SK-N-SH treated with all-trans-retinoic acid at 6 μM for 48 hours (cell line): ENCODE measurements around the gene LAMA2.
A peak's percentile ranks its signal among the peaks of the same experiment; 100 is the strongest.

Experiments
- ATAC-seq: fragments of 200-7000 bp; cut with Tn5 transposase; 3 replicates; pipeline ENCODE4 v1.9.1; 2020; ENCODE audit warnings: mild to moderate bottlenecking, moderate library complexity
- ARNTL ChIP-seq: fragments of 450-650 bp; formaldehyde crosslinking; IDR thresholded peaks from 2 replicates; pipeline ENCODE4 v1.5.0; 2020; ENCODE audit warnings: low read depth, mild to moderate bottlenecking, moderate library complexity, borderline replicate concordance
- BACH2 ChIP-seq: fragments of 250-450 bp; sonication (Bioruptor Pico); IDR thresholded peaks from 2 replicates; pipeline ENCODE4 v1.9.0; 2021; ENCODE audit warnings: mild to moderate bottlenecking, borderline replicate concordance
- CREB5 ChIP-seq: fragments of 250-450 bp; sonication (Bioruptor Pico); IDR thresholded peaks from 2 replicates; pipeline ENCODE4 v1.5.1; 2020; ENCODE audit warnings: low read depth, mild to moderate bottlenecking, moderate library complexity
- CSDC2 ChIP-seq: fragments of 250-450 bp; sonication (Bioruptor Pico); IDR thresholded peaks from 2 replicates; pipeline ENCODE4 v1.5.0; 2020; ENCODE audit warnings: mild to moderate bottlenecking, moderate library complexity
- CSRNP3 ChIP-seq: fragments of 250-450 bp; sonication (Bioruptor Pico); IDR thresholded peaks from 2 replicates; pipeline ENCODE4 v1.5.1; 2021; ENCODE audit warnings: mild to moderate bottlenecking, moderate library complexity
- ESRRG ChIP-seq: fragments of 250-450 bp; sonication (Bioruptor Pico); IDR thresholded peaks from 2 replicates; pipeline ENCODE4 v1.6.1; 2021; ENCODE audit warnings: mild to moderate bottlenecking
- GLIS3 ChIP-seq: fragments of 250-450 bp; sonication (Bioruptor Pico); IDR thresholded peaks from 2 replicates; pipeline ENCODE4 v1.5.0; 2020; ENCODE audit warnings: mild to moderate bottlenecking, moderate library complexity
- OSR1 ChIP-seq: fragments of 250-450 bp; sonication (Bioruptor Pico); IDR thresholded peaks from 2 replicates; pipeline ENCODE4 v1.8.0; 2022; ENCODE audit warnings: moderate library complexity, mild to moderate bottlenecking, inconsistent platforms
- PATZ1 ChIP-seq: fragments of 250-450 bp; sonication (Bioruptor Pico); IDR thresholded peaks from 2 replicates; pipeline ENCODE4 v1.8.0; 2020; ENCODE audit warnings: mild to moderate bottlenecking, moderate library complexity, borderline replicate concordance
- POU6F1 ChIP-seq: fragments of 250-450 bp; sonication (Bioruptor Pico); IDR thresholded peaks from 2 replicates; pipeline ENCODE4 v1.8.0; 2021; ENCODE audit warnings: low read depth, mild to moderate bottlenecking, moderate library complexity, borderline replicate concordance
- PPARA ChIP-seq: fragments of 250-450 bp; sonication (Bioruptor Pico); IDR thresholded peaks from 2 replicates; pipeline ENCODE4 v1.5.0; 2020; ENCODE audit warnings: mild to moderate bottlenecking, borderline replicate concordance
- RARB ChIP-seq: fragments of 250-450 bp; sonication (Bioruptor Pico); IDR thresholded peaks from 2 replicates; pipeline ENCODE4 v1.8.0; 2021; ENCODE audit warnings: mild to moderate bottlenecking, moderate library complexity
- SNAI2 ChIP-seq: fragments of 250-450 bp; sonication (Bioruptor Pico); IDR thresholded peaks from 2 replicates; pipeline ENCODE4 v1.5.0; 2020; ENCODE audit warnings: mild to moderate bottlenecking, moderate library complexity
- TCF4 ChIP-seq: fragments of 250-450 bp; sonication (Bioruptor Pico); IDR thresholded peaks from 2 replicates; pipeline ENCODE4 v1.8.0; 2021; ENCODE audit warnings: mild to moderate bottlenecking, moderate library complexity, borderline replicate concordance
- TOX ChIP-seq: fragments of 250-450 bp; sonication (Bioruptor Pico); IDR thresholded peaks from 2 replicates; pipeline ENCODE4 v1.8.0; 2021; ENCODE audit warnings: mild to moderate bottlenecking, moderate library complexity, borderline replicate concordance
- TSHZ2 ChIP-seq: fragments of 250-450 bp; sonication (Bioruptor Pico); IDR thresholded peaks from 2 replicates; pipeline ENCODE4 v1.5.0; 2020; ENCODE audit warnings: mild to moderate bottlenecking, moderate library complexity
- ZC3H10 ChIP-seq: fragments of 250-450 bp; sonication (Bioruptor Pico); IDR thresholded peaks from 2 replicates; pipeline ENCODE4 v1.5.1; 2021; ENCODE audit warnings: mild to moderate bottlenecking, moderate library complexity
- ZFP3 ChIP-seq: fragments of 250-450 bp; sonication (Bioruptor Pico); IDR thresholded peaks from 2 replicates; pipeline ENCODE4 v1.5.0; 2020; ENCODE audit warnings: mild to moderate bottlenecking, moderate library complexity
- ZFP30 ChIP-seq: fragments of 450-650 bp; formaldehyde crosslinking; IDR thresholded peaks from 2 replicates; pipeline ENCODE4 v1.5.0; 2022; ENCODE audit warnings: mild to moderate bottlenecking, moderate library complexity
- ZNF565 ChIP-seq: fragments of 450-650 bp; formaldehyde crosslinking; conservative IDR thresholded peaks from 2 replicates; pipeline ENCODE4 v1.5.0; 2020; ENCODE audit warnings: low read depth, mild to moderate bottlenecking, moderate library complexity
- ZNF70 ChIP-seq: fragments of 450-650 bp; formaldehyde crosslinking; IDR thresholded peaks from 2 replicates; pipeline ENCODE4 v1.5.0; 2020; ENCODE audit warnings: mild to moderate bottlenecking, moderate library complexity
- ZNF8 ChIP-seq: fragments of 450-650 bp; formaldehyde crosslinking; IDR thresholded peaks from 2 replicates; pipeline ENCODE4 v1.5.0; 2020; ENCODE audit warnings: mild to moderate bottlenecking, moderate library complexity

LAMA2 gene

GRCh38 chr6:129321303-129321702 is 438.4 kb downstream of the LAMA2 start:
- TF ChIP-seq RARB (CRISPR knock-in tag), result no peak
- TF ChIP-seq PPARA (CRISPR knock-in tag), result no peak
- no peak for TF ChIP-seq POU6F1 (CRISPR knock-in tag)
- no peak for TF ChIP-seq ZNF8 (CRISPR knock-in tag)
- no peak for TF ChIP-seq CSDC2 (CRISPR knock-in tag)
- peak; percentile 43; the same call in 2 of the 3 replicates for ATAC-seq

GRCh38 chr6:129324345-129324744 is 441.4 kb downstream of the LAMA2 start:
- TF ChIP-seq ZNF565 (no peak), RARB (CRISPR knock-in tag) (no peak), ZFP3 (CRISPR knock-in tag) (no peak), ESRRG (no peak), TCF4 (no peak), ZNF70 (CRISPR knock-in tag) (no peak), ZC3H10 (CRISPR knock-in tag) (no peak), ZNF8 (CRISPR knock-in tag) (no peak), CREB5 (CRISPR knock-in tag) (no peak), ARNTL (CRISPR knock-in tag) (no peak), TOX (CRISPR knock-in tag) (no peak), OSR1 (CRISPR knock-in tag) (no peak), BACH2 (no peak), PATZ1 (no peak), SNAI2 (CRISPR knock-in tag) (no peak), CSRNP3 (CRISPR knock-in tag) (no peak), CSDC2 (CRISPR knock-in tag) (no peak), POU6F1 (CRISPR knock-in tag) (no peak)
- TF ChIP-seq, all 23 proteins: peak for 0
- ATAC-seq, result no peak

GRCh38 chr6:129329678-129330077 is 446.7 kb downstream of the LAMA2 start:
- TF ChIP-seq BACH2 (no peak), ZFP30 (no peak), RARB (CRISPR knock-in tag) (no peak), ZNF565 (no peak), TCF4 (no peak), OSR1 (CRISPR knock-in tag) (no peak), PPARA (CRISPR knock-in tag) (no peak), TOX (CRISPR knock-in tag) (no peak), SNAI2 (CRISPR knock-in tag) (no peak), ZNF70 (CRISPR knock-in tag) (no peak), POU6F1 (CRISPR knock-in tag) (no peak), GLIS3 (CRISPR knock-in tag) (no peak), TSHZ2 (CRISPR knock-in tag) (no peak), ZC3H10 (CRISPR knock-in tag) (no peak), CREB5 (CRISPR knock-in tag) (no peak), ARNTL (CRISPR knock-in tag) (no peak)
- TF ChIP-seq, all 23 proteins: peak for 0
- peak; percentile 45 for ATAC-seq
